ENCODE data around the gene SVIL. TPM values are rescaled to one million over a fixed set of nuclear protein-coding genes. Genes with fewer than 3 reads are reported as not detected.

SVIL gene
- total RNA-seq, 3 donors from 2014 or later, result 67.6 to 1,278 (median 86.0) TPM

DNA sequence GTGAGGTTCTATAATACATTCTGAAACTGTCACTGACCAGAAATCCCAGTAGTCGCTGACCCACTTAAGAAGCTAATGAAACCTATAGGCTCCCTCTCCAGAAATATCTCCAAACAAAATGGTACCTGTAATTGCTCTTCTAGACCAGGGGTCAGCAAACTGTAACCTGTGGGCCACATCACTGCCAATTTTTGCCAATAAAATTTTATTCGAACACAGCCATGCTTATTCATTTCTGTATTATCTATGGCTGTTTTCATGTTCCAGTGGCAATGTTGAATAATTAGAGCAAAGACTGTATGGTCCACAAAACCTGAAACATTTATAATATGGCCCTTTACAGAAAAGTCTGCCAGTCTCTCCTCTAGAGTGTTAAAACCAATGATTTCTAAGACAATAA, 37.2 kb upstream of the SVIL start:
- H3K4me1 ChIP-seq (ENCODE audit: low read depth), result peaks cover 8% of the 10 kb centered on the region
- ATAC-seq (no peak), DNase-seq (no peak)
- no peaks in the 10 kb centered on the region for H3K36me3 ChIP-seq (ENCODE audit: low read depth)
- H3K4me3 ChIP-seq, result no peak overlapping the region
- intact Hi-C loops (cut with DNase I, micrococcal nuclease), result no loop called here
- H3K9me3 ChIP-seq, result peaks cover 16% of the 10 kb centered on the region
- TF ChIP-seq, protein P1, sequence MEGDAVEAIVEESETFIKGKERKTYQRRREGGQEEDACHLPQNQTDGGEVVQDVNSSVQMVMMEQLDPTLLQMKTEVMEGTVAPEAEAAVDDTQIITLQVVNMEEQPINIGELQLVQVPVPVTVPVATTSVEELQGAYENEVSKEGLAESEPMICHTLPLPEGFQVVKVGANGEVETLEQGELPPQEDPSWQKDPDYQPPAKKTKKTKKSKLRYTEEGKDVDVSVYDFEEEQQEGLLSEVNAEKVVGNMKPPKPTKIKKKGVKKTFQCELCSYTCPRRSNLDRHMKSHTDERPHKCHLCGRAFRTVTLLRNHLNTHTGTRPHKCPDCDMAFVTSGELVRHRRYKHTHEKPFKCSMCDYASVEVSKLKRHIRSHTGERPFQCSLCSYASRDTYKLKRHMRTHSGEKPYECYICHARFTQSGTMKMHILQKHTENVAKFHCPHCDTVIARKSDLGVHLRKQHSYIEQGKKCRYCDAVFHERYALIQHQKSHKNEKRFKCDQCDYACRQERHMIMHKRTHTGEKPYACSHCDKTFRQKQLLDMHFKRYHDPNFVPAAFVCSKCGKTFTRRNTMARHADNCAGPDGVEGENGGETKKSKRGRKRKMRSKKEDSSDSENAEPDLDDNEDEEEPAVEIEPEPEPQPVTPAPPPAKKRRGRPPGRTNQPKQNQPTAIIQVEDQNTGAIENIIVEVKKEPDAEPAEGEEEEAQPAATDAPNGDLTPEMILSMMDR (IDR thresholded peaks at IDR 0.05), result no peak

DNA sequence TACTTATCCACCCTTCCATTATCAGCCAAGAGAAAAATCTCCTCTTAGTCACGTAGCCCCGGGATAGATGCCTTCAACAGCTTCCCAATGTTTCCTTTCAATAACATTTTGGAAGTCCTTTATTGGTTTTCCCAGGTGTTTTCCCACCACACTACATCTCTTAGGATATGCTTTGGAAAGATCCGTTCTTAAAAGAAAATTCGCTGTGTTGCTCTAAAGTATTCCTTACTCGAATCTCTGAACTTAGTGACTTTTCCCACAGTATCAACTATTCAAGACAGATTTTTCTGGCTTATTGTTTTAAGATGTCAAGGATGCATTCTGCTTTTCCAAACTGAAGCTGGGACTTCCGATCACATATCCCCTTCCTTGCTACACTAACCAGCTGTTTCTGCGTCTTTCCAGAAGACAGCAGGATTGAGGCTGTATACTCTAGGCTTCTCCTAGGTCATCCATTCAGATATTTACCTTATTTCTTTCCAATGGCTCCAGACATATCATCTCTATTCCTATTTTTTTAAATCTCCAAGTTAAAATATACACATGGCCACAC, 36.5 kb upstream of the SVIL start:
- Histone ChIP-seq H3K4me1 (ENCODE audit: low read depth) (peaks cover 8% of the 10 kb centered on the region), H3K9me3 (peaks cover 11% of the 10 kb centered on the region), H3K4me3 (no peak overlapping the region), H3K36me3 (ENCODE audit: low read depth) (no peaks in the 10 kb centered on the region)
- intact Hi-C loops (cut with DNase I, micrococcal nuclease), result no loop called here
- no peak for ATAC-seq
- TF ChIP-seq, protein P1 (IDR thresholded peaks at IDR 0.05), result no peak
- DNase-seq, result no peak

DNA sequence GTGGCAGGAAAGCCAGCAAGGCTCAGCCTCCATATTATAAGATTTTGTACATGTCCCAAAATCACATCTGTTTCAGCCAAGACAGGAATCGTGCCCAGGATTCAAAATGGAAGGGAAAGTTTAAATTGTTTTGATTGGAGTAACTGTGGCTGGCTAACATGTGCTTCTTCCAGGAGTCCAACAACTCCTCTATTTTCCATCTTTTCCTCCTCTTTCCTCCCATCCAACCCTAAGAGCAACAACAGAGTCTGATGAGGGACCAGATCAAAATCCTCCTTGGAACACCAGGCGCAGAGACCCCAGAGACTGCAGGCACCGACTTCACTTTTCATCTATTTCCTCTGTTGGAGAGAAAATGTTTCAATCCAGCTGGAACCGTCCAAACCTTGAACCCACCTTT, 36.0 kb upstream of the SVIL start:
- Histone ChIP-seq H3K4me3 (no peak overlapping the region), H3K4me1 (ENCODE audit: low read depth) (peaks cover 8% of the 10 kb centered on the region), H3K36me3 (ENCODE audit: low read depth) (no peaks in the 10 kb centered on the region), H3K9me3 (peaks cover 6% of the 10 kb centered on the region)
- intact Hi-C loops (cut with DNase I, micrococcal nuclease), result no loop called here
- no peak for ATAC-seq
- TF ChIP-seq, protein P1 (IDR thresholded peaks at IDR 0.05), result no peak
- DNase-seq, result no peak

DNA sequence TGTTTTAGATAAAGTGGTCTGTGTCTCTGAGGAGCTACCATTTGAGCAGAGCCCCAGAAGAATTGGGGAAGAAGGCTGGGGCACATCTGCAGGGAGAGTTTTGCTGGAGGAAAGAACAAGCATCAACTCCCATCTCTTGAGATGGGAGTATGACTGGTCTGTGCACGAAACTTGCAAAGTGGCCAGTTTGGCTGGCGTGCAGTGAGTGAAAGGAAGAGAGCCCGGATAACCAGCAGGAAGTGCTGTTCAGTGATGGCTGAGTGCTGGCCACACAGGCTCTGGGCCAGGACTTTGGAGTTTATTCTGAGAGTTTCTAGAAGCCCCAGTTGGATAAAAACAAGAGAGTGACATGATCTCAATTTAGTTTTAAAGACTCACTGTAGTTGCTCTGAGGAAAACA, 34.4 kb upstream of the SVIL start:
- DNase-seq (no peak), ATAC-seq (peak; percentile 36)
- H3K9me3 ChIP-seq, result no peaks in the 10 kb centered on the region
- no peak overlapping the region for H3K4me3 ChIP-seq
- TF ChIP-seq, protein P1 (IDR thresholded peaks at IDR 0.05), result no peak
- H3K4me1 ChIP-seq (ENCODE audit: low read depth), result peaks cover 8% of the 10 kb centered on the region
- intact Hi-C loops (cut with DNase I, micrococcal nuclease), result no loop called here
- no peaks in the 10 kb centered on the region for H3K36me3 ChIP-seq (ENCODE audit: low read depth)

DNA sequence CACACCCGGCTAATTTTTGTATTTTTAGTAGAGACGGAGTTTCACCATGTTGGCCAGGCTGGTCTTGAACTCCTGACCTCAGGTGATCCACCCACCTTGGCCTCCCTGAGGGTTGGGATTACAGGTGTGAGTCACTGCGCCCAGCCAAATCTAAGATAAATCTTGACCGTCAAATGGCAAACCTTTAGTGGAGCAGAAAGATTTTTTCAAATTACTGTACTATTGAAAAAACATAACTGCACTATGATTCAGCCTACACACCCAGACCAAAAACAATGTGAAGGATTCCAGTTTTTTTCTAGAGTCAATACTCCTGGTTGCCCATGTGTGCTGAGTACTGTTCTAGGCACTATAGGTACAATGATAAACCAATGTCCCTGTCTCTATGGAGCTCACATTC, 33.9 kb upstream of the SVIL start:
- DNase-seq (no peak), ATAC-seq (no peak)
- intact Hi-C loops (cut with DNase I, micrococcal nuclease), result no loop called here
- no peak overlapping the region for H3K4me3 ChIP-seq
- TF ChIP-seq, protein P1 (IDR thresholded peaks at IDR 0.05), result no peak
- H3K4me1 ChIP-seq (ENCODE audit: low read depth), result peaks cover 8% of the 10 kb centered on the region
- no peaks in the 10 kb centered on the region for H3K36me3 ChIP-seq (ENCODE audit: low read depth)
- no peaks in the 10 kb centered on the region for H3K9me3 ChIP-seq

DNA sequence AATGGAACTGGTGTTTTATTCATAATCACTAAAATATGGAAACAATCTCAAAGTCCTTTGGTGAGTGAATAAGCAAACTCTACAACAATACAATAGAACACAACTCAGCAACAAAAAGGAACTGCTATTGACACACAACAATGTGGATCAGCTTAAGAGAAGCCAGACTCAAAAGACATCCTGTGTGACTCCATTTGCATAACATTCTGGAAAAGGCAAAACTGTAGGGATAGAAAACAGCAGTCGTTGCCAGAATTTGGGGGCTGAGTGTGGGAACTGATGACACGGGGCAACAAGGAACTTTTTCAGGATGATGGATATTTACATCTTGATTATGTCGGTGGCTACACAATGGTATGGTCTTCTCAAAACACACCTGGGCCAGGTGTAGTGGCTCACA, 32.4 kb upstream of the SVIL start:
- intact Hi-C loops (cut with DNase I, micrococcal nuclease), result no loop called here
- no peaks in the 10 kb centered on the region for H3K36me3 ChIP-seq (ENCODE audit: low read depth)
- DNase-seq, result no peak
- peaks cover 8% of the 10 kb centered on the region for H3K4me1 ChIP-seq (ENCODE audit: low read depth)
- ATAC-seq, result no peak
- TF ChIP-seq, protein P1 (IDR thresholded peaks at IDR 0.05), result no peak
- no peak overlapping the region for H3K4me3 ChIP-seq
- H3K9me3 ChIP-seq, result no peaks in the 10 kb centered on the region
